ENCODE results near the gene SHC3.

SHC3 gene

DNA sequence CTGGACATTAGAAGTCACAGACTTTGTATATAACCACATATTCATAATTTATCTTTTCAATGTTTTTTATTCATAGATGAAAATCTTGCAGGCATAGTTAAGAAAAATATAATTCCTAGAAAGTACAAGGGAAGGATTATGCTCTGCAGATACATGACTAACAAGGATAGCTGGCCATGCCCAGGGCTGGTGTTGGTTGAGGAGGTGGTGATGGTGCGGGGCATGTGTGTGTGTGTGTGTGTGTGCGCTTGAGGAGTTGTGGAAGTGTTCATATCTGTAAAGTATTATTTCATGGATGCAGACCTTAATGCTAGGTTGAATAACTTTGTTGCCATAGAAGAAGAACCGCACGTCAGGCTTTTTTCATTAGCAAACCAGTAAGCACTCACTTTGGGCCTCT, 186.1 kb downstream of the SHC3 start:
- H3K27me3 ChIP-seq (ENCODE audit: control insufficient read depth, insufficient read depth, low read length), result peaks cover 3% of the 10 kb centered on the region
- H3K36me3 ChIP-seq (ENCODE audit: control insufficient read depth, insufficient read depth, low read length), result peaks cover 14% of the 10 kb centered on the region; the same call in 1 of the 2 replicates
- peak overlapping the region; percentile 85 for H3K4me3 ChIP-seq (ENCODE audit: low read depth, low read length)
- no peak overlapping the region for H3K27ac ChIP-seq (ENCODE audit: low read depth, low read length)
- H3K4me1 ChIP-seq (ENCODE audit: control insufficient read depth, insufficient read depth, low read length), result peaks cover 28% of the 10 kb centered on the region
- H3K9me3 ChIP-seq (ENCODE audit: control insufficient read depth, insufficient read depth, low read depth, low read length), result no peaks in the 10 kb centered on the region
- peak overlapping the region; percentile 78 for H3K9ac ChIP-seq (ENCODE audit: low read length)

DNA sequence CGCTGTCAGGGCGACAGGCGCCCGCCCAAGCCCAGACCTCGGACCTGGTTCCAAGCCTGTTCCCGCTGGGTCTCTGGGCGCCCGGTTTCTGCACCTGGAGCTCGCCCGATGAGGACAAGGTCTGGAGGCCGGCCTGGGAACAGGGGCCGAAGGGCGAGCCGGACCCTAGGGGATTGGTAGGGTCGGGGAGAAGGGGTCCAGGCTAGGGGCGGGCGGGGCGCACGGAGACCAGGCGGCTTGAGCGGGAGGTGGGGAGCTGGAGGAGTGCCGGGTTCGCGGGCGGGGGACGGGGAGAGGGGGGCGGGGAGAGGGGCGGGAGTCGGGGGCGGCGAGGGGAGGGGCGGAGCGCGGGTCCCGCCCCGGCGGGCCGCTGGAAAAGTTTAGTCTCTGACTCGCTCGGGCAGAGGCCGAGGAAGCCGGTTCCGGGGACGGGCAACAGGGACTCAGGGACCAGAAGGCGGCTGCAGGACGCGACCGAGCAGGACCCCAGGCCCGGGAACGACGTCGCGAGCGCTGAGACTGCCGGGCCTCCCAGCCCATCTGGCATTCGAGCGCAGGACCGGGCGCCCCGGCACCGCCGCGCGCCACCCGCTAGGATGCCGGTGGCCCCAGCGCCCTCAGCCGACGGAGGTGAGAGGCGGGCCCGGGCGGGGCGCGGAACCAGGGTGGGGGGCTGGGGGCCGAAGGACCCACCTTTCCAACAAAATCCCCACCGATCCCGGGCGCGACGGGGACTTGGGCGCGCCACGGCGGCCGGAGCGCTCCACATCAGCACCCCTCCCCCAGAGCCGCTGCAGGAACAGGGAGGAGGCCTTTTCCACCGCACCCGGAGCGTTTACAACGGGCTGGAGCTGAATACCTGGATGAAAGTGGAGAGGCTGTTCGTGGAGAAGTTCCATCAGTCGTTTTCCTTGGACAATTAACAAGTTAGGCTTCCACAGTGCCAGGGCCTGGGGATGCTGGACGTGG, 187.3 kb downstream of the SHC3 start, which contains the start of gene S1PR3:
Gene S1PR3 (plus strand): TSS at position 403 of the 969 bp plus-strand sequence. CDS start 9,733 bp downstream, outside the sequence.
- peaks cover 28% of the 10 kb centered on the region for H3K4me1 ChIP-seq (ENCODE audit: control insufficient read depth, insufficient read depth, low read length)
- no peaks in the 10 kb centered on the region for H3K9me3 ChIP-seq (ENCODE audit: control insufficient read depth, insufficient read depth, low read depth, low read length)
- H3K27me3 ChIP-seq (ENCODE audit: control insufficient read depth, insufficient read depth, low read length), result peaks cover 3% of the 10 kb centered on the region
- peak within 1 kb of the TSS; percentile 39; the same call in 1 of the 2 replicates for H3K27ac ChIP-seq (ENCODE audit: low read depth, low read length)
- H3K36me3 ChIP-seq (ENCODE audit: control insufficient read depth, insufficient read depth, low read length), result peaks cover 11% of the 10 kb centered on the region; the same call in 1 of the 2 replicates
- H3K4me3 ChIP-seq (ENCODE audit: low read depth, low read length), result peak within 1 kb of the TSS; percentile 85
- peak within 1 kb of the TSS; percentile 78 for H3K9ac ChIP-seq (ENCODE audit: low read length)

DNA sequence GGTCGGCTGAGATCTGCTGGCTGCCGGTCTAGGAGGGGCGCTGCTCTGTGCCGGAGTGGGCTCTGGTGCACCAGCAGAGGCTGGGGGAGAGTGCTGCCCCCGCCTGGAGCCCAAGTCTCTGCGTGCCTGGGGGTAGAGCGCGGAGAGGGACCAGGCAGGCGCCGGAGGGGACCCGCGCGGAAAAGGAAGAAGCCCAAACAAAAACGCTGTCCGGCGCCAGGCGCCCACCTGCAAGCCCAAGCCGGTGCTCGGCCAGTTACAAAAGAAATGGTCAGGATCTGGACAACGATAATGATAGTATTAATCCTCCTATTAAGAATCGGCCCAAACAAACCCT, 187.9 kb downstream of the SHC3 start:
- H3K27me3 ChIP-seq (ENCODE audit: control insufficient read depth, insufficient read depth, low read length), result peaks cover 3% of the 10 kb centered on the region
- H3K36me3 ChIP-seq (ENCODE audit: control insufficient read depth, insufficient read depth, low read length), result peaks cover 6% of the 10 kb centered on the region; the same call in 1 of the 2 replicates
- peaks cover 28% of the 10 kb centered on the region for H3K4me1 ChIP-seq (ENCODE audit: control insufficient read depth, insufficient read depth, low read length)
- peak overlapping the region; percentile 58 for H3K9ac ChIP-seq (ENCODE audit: low read length)
- no peaks in the 10 kb centered on the region for H3K9me3 ChIP-seq (ENCODE audit: control insufficient read depth, insufficient read depth, low read depth, low read length)
- peak overlapping the region; percentile 85 for H3K4me3 ChIP-seq (ENCODE audit: low read depth, low read length)
- no peak overlapping the region for H3K27ac ChIP-seq (ENCODE audit: low read depth, low read length)

DNA sequence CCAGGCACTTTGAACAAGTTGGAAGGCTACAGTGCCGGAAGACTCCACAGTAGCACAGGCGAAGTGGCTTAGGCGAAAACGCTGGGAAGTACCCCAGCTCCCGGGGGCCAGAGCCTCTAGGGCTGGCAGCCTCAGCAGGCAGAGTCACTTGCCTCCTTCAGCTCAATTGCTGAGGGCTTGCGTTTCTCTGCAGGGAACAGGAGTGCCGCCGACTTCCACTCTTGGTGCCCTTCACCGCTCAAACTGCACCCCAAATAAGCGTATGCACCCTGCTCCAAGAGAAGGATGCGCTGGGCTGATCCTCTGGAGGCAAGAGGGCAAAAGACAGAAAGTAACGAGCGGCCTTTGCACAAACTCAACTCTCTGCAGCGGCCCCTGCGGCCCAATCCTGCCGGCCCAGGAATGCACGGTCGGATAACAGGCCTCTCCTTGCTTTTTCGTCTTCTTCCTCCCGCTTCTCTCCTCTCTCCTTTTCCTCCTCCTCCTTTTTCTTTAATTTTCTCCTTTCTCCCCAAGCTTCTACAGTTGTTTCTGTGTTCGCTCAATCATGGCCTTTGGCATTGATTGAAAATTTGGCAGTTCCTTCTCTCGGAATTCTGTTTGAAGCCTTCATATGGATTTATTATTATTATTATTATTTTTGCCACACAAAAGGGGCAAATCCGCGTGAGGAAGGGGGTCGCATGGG, 188.4 kb downstream of the SHC3 start:
- H3K4me1 ChIP-seq (ENCODE audit: control insufficient read depth, insufficient read depth, low read length), result peaks cover 28% of the 10 kb centered on the region
- H3K4me3 ChIP-seq (ENCODE audit: low read depth, low read length), result peak overlapping the region; percentile 85
- H3K27ac ChIP-seq (ENCODE audit: low read depth, low read length), result no peak overlapping the region
- peaks cover 3% of the 10 kb centered on the region for H3K27me3 ChIP-seq (ENCODE audit: control insufficient read depth, insufficient read depth, low read length)
- no peaks in the 10 kb centered on the region for H3K9me3 ChIP-seq (ENCODE audit: control insufficient read depth, insufficient read depth, low read depth, low read length)
- peak overlapping the region; percentile 19 for H3K9ac ChIP-seq (ENCODE audit: low read length)
- H3K36me3 ChIP-seq (ENCODE audit: control insufficient read depth, insufficient read depth, low read length), result peaks cover 5% of the 10 kb centered on the region; the same call in 1 of the 2 replicates

GRCh38 chr9:88988796-88989641, 189.6 kb downstream of the SHC3 start:
- no peak overlapping the region for H3K27ac ChIP-seq (ENCODE audit: low read depth, low read length)
- no peaks in the 10 kb centered on the region for H3K9me3 ChIP-seq (ENCODE audit: control insufficient read depth, insufficient read depth, low read depth, low read length)
- peaks cover 3% of the 10 kb centered on the region for H3K27me3 ChIP-seq (ENCODE audit: control insufficient read depth, insufficient read depth, low read length)
- no peak overlapping the region for H3K9ac ChIP-seq (ENCODE audit: low read length)
- peaks cover 28% of the 10 kb centered on the region for H3K4me1 ChIP-seq (ENCODE audit: control insufficient read depth, insufficient read depth, low read length)
- H3K4me3 ChIP-seq (ENCODE audit: low read depth, low read length), result no peak overlapping the region
- no peaks in the 10 kb centered on the region for H3K36me3 ChIP-seq (ENCODE audit: control insufficient read depth, insufficient read depth, low read length)

DNA sequence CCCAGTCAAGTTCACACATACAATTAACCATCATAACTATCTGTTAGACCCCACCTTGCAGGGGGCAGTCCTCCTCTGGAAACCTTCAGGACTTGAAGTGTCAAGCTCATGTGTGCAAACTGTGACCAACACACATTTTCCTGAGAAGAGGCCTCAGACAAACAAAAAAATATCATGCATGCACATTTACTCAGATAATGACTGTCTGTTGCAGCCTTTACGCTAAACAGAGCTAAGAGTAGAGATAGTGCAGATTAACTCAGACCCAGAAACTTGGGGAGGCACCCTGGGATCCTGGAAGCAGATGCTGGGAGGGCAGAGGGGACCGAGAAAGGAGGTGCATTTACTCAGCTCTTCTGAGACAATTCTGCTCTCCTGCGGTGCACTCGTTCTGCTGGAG, 191.0 kb downstream of the SHC3 start:
- H3K27me3 ChIP-seq (ENCODE audit: control insufficient read depth, insufficient read depth, low read length), result peaks cover 3% of the 10 kb centered on the region
- peaks cover 26% of the 10 kb centered on the region for H3K4me1 ChIP-seq (ENCODE audit: control insufficient read depth, insufficient read depth, low read length)
- no peak overlapping the region for H3K4me3 ChIP-seq (ENCODE audit: low read depth, low read length)
- H3K9me3 ChIP-seq (ENCODE audit: control insufficient read depth, insufficient read depth, low read depth, low read length), result no peaks in the 10 kb centered on the region
- no peak overlapping the region for H3K9ac ChIP-seq (ENCODE audit: low read length)
- H3K27ac ChIP-seq (ENCODE audit: low read depth, low read length), result no peak overlapping the region
- no peaks in the 10 kb centered on the region for H3K36me3 ChIP-seq (ENCODE audit: control insufficient read depth, insufficient read depth, low read length)

GRCh38 chr9:88986776-88987175, 191.8 kb downstream of the SHC3 start:
- no peak overlapping the region for H3K27ac ChIP-seq (ENCODE audit: low read depth, low read length)
- H3K27me3 ChIP-seq (ENCODE audit: control insufficient read depth, insufficient read depth, low read length), result no peaks in the 10 kb centered on the region; the same call in 1 of the 2 replicates
- H3K4me1 ChIP-seq (ENCODE audit: control insufficient read depth, insufficient read depth, low read length), result peaks cover 19% of the 10 kb centered on the region
- H3K9me3 ChIP-seq (ENCODE audit: control insufficient read depth, insufficient read depth, low read depth, low read length), result no peaks in the 10 kb centered on the region
- no peak overlapping the region for H3K9ac ChIP-seq (ENCODE audit: low read length)
- H3K36me3 ChIP-seq (ENCODE audit: control insufficient read depth, insufficient read depth, low read length), result no peaks in the 10 kb centered on the region
- H3K4me3 ChIP-seq (ENCODE audit: low read depth, low read length), result no peak overlapping the region

GRCh38 chr9:88985616-88986015, 193.0 kb downstream of the SHC3 start:
- Histone ChIP-seq H3K4me1 (ENCODE audit: control insufficient read depth, insufficient read depth, low read length) (peaks cover 18% of the 10 kb centered on the region), H3K27me3 (ENCODE audit: control insufficient read depth, insufficient read depth, low read length) (no peaks in the 10 kb centered on the region), H3K4me3 (ENCODE audit: low read depth, low read length) (no peak overlapping the region), H3K9ac (ENCODE audit: low read length) (no peak overlapping the region), H3K9me3 (ENCODE audit: control insufficient read depth, insufficient read depth, low read depth, low read length) (0 out of 2 replicates have a peak, but pooled peaks cover 3% of the 10 kb centered on the region), H3K27ac (ENCODE audit: low read depth, low read length) (no peak overlapping the region), H3K36me3 (ENCODE audit: control insufficient read depth, insufficient read depth, low read length) (no peaks in the 10 kb centered on the region)

DNA sequence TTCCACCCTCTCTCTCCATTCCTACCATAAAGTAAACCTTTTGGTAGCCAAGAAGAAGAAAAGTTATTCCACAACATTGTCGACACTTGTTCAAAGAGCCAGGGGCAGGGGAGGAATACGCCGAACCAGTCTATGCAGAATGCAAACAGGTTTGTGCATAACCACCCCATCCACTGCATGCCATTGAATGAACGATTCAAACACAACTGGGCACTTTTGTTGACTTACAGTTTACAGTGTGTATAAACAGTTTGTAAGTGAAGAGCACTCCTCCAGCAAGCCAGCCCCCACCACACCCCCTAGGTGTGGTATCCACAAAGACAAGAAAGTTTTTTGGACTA, 194.1 kb downstream of the SHC3 start:
- Histone ChIP-seq H3K36me3 (ENCODE audit: control insufficient read depth, insufficient read depth, low read length) (no peaks in the 10 kb centered on the region), H3K4me3 (ENCODE audit: low read depth, low read length) (no peak overlapping the region)

DNA sequence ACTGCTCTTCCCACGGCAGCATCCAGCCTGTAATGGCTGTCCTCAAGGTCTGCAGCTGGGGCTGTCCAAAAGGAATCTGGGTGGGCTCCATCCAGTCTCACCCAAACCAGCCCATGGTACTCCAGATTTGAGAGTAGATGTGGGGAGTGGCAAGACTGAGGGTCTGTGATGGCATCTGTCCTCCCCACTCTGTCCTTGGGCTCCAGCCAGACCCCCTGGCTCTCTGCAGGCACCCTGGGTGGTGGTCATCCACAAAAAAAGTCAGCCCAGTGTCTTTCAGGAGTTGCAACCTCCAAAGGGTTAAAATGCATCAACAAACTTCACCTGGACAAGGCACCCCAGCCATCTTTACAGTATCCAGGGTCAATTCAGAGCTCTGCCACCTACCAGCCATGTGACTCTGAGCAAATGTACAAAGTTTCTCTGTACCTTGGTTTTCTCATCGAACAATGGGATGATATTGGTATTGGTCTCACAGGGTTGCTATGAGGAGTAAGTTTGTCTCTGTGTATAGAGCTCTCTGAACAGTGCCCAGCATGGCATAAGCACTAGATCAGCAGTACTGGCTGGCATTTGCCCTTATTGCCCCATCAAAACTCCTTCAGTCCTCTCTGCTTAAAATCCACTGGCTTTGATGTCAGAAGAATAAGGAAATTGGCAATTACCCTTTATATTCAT, 194.6 kb downstream of the SHC3 start:
- no peaks in the 10 kb centered on the region for H3K36me3 ChIP-seq (ENCODE audit: control insufficient read depth, insufficient read depth, low read length)

More for the DNA sequence above, 194.1 kb downstream of the SHC3 start:
- no peaks in the 10 kb centered on the region for H3K27me3 ChIP-seq (ENCODE audit: control insufficient read depth, insufficient read depth, low read length)
- H3K27ac ChIP-seq (ENCODE audit: low read depth, low read length), result no peak overlapping the region
- H3K4me1 ChIP-seq (ENCODE audit: control insufficient read depth, insufficient read depth, low read length), result peaks cover 10% of the 10 kb centered on the region
- no peak overlapping the region for H3K9ac ChIP-seq (ENCODE audit: low read length)
- H3K9me3 ChIP-seq (ENCODE audit: control insufficient read depth, insufficient read depth, low read depth, low read length), result peaks cover 5% of the 10 kb centered on the region; the same call in 1 of the 2 replicates

More for the DNA sequence above, 194.6 kb downstream of the SHC3 start:
- no peak overlapping the region for H3K27ac ChIP-seq (ENCODE audit: low read depth, low read length)
- H3K27me3 ChIP-seq (ENCODE audit: control insufficient read depth, insufficient read depth, low read length), result no peaks in the 10 kb centered on the region
- peaks cover 4% of the 10 kb centered on the region for H3K4me1 ChIP-seq (ENCODE audit: control insufficient read depth, insufficient read depth, low read length)
- no peak overlapping the region for H3K4me3 ChIP-seq (ENCODE audit: low read depth, low read length)
- peaks cover 5% of the 10 kb centered on the region; the same call in 1 of the 2 replicates for H3K9me3 ChIP-seq (ENCODE audit: control insufficient read depth, insufficient read depth, low read depth, low read length)
- no peak overlapping the region for H3K9ac ChIP-seq (ENCODE audit: low read length)
